ENCODE results near the gene EIF4ENIF1. TPM values are rescaled to one million over a fixed set of nuclear protein-coding genes. Genes with fewer than 3 reads are reported as not detected.
A peak's percentile ranks its signal among the peaks of the same experiment; 100 is the strongest.

Gene EIF4ENIF1
- total RNA-seq, 1 donor: 13.4 TPM

DNA sequence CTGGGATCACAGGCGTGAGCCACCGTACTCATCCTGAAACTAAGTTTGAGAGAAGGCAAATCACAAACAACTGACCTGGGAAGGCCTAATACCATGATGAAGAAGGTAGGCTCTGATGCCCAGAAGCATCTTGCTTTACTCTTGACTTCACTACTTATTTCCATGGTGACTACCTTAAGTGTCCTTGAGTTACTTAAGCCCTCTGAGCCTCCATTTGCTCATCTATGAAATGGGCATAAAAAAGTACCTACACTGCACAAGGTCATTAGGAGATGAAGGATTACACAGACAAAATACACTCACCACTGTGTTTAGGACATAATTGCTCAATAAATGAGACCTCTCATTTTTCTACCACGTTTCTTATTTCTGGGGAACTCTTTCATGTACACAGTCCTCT, 27.9 kb downstream of the EIF4ENIF1 start:
- Histone ChIP-seq H3K4me3 (ENCODE audit: insufficient read depth, low read length) (no peak overlapping the region), H3K4me1 (ENCODE audit: insufficient read depth, low read length) (no peaks in the 10 kb centered on the region), H3K27me3 (ENCODE audit: insufficient read depth, low read length) (no peaks in the 10 kb centered on the region), H3K36me3 (ENCODE audit: insufficient read depth, low read length) (peaks cover 60% of the 10 kb centered on the region), H4K20me1 (ENCODE audit: insufficient read depth, low read length) (peaks cover 7% of the 10 kb centered on the region), H3K9me3 (ENCODE audit: low read depth, low read length) (no peaks in the 10 kb centered on the region), H3K4me2 (ENCODE audit: insufficient read depth, low read length) (no peak overlapping the region), H3K79me2 (ENCODE audit: insufficient read depth, low read length) (peaks cover 27% of the 10 kb centered on the region), H3K27ac (ENCODE audit: low read depth, low read length) (no peak overlapping the region), H2AFZ (ENCODE audit: low read length) (no peak overlapping the region)
- TF ChIP-seq, protein P1, sequence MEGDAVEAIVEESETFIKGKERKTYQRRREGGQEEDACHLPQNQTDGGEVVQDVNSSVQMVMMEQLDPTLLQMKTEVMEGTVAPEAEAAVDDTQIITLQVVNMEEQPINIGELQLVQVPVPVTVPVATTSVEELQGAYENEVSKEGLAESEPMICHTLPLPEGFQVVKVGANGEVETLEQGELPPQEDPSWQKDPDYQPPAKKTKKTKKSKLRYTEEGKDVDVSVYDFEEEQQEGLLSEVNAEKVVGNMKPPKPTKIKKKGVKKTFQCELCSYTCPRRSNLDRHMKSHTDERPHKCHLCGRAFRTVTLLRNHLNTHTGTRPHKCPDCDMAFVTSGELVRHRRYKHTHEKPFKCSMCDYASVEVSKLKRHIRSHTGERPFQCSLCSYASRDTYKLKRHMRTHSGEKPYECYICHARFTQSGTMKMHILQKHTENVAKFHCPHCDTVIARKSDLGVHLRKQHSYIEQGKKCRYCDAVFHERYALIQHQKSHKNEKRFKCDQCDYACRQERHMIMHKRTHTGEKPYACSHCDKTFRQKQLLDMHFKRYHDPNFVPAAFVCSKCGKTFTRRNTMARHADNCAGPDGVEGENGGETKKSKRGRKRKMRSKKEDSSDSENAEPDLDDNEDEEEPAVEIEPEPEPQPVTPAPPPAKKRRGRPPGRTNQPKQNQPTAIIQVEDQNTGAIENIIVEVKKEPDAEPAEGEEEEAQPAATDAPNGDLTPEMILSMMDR (IDR thresholded peaks at IDR 0.05; ENCODE audit: extremely low read depth, low read depth, low read length): no peak
- DNase-seq (ENCODE audit: insufficient read length, low spot score, missing footprints): no peak

GRCh38 chr22:31451709-31452571, 37.7 kb downstream of the EIF4ENIF1 start:
- H3K27ac ChIP-seq (ENCODE audit: low read depth, low read length): peak overlapping the region; percentile 15

GRCh38 chr22:31449506-31449905, 40.1 kb downstream of the EIF4ENIF1 start:
- no peaks in the 10 kb centered on the region for H3K79me2 ChIP-seq (ENCODE audit: insufficient read depth, low read length)
- peaks cover 8% of the 10 kb centered on the region for H3K4me1 ChIP-seq (ENCODE audit: insufficient read depth, low read length)
- DNase-seq (ENCODE audit: insufficient read length, low spot score, missing footprints): no peak
- H3K4me2 ChIP-seq (ENCODE audit: insufficient read depth, low read length): no peak overlapping the region
- TF ChIP-seq, protein P1 (IDR thresholded peaks at IDR 0.05; ENCODE audit: extremely low read depth, low read depth, low read length): no peak
- peaks cover 14% of the 10 kb centered on the region for H4K20me1 ChIP-seq (ENCODE audit: insufficient read depth, low read length)
- H3K27me3 ChIP-seq (ENCODE audit: insufficient read depth, low read length): no peaks in the 10 kb centered on the region
- no peak overlapping the region for H3K4me3 ChIP-seq (ENCODE audit: insufficient read depth, low read length)
- H3K27ac ChIP-seq (ENCODE audit: low read depth, low read length): no peak overlapping the region
- peaks cover 43% of the 10 kb centered on the region for H3K36me3 ChIP-seq (ENCODE audit: insufficient read depth, low read length)
- no peak overlapping the region for H2AFZ ChIP-seq (ENCODE audit: low read length)
- H3K9me3 ChIP-seq (ENCODE audit: low read depth, low read length): no peaks in the 10 kb centered on the region

More at GRCh38 chr22:31451709-31452571, 37.7 kb downstream of the EIF4ENIF1 start:
- H3K4me2 ChIP-seq (ENCODE audit: insufficient read depth, low read length): no peak overlapping the region
- no peak overlapping the region for H3K4me3 ChIP-seq (ENCODE audit: insufficient read depth, low read length)
- H3K9me3 ChIP-seq (ENCODE audit: low read depth, low read length): no peaks in the 10 kb centered on the region
- peaks cover 38% of the 10 kb centered on the region for H3K36me3 ChIP-seq (ENCODE audit: insufficient read depth, low read length)
- no peaks in the 10 kb centered on the region for H3K79me2 ChIP-seq (ENCODE audit: insufficient read depth, low read length)
- H2AFZ ChIP-seq (ENCODE audit: low read length): no peak overlapping the region
- no peaks in the 10 kb centered on the region for H3K27me3 ChIP-seq (ENCODE audit: insufficient read depth, low read length)
- TF ChIP-seq, protein P1 (IDR thresholded peaks at IDR 0.05; ENCODE audit: extremely low read depth, low read depth, low read length): peak; percentile 78
- H4K20me1 ChIP-seq (ENCODE audit: insufficient read depth, low read length): peaks cover 15% of the 10 kb centered on the region
- H3K4me1 ChIP-seq (ENCODE audit: insufficient read depth, low read length): peaks cover 8% of the 10 kb centered on the region
- DNase-seq (ENCODE audit: insufficient read length, low spot score, missing footprints): peak; percentile 86

GRCh38 chr22:31448382-31448781, 41.3 kb downstream of the EIF4ENIF1 start:
- TF ChIP-seq, protein P1 (IDR thresholded peaks at IDR 0.05; ENCODE audit: extremely low read depth, low read depth, low read length): no peak
- Histone ChIP-seq H3K9me3 (ENCODE audit: low read depth, low read length) (no peaks in the 10 kb centered on the region), H2AFZ (ENCODE audit: low read length) (no peak overlapping the region), H3K79me2 (ENCODE audit: insufficient read depth, low read length) (no peaks in the 10 kb centered on the region), H3K4me3 (ENCODE audit: insufficient read depth, low read length) (no peak overlapping the region), H3K36me3 (ENCODE audit: insufficient read depth, low read length) (peaks cover 44% of the 10 kb centered on the region), H3K27ac (ENCODE audit: low read depth, low read length) (no peak overlapping the region), H3K27me3 (ENCODE audit: insufficient read depth, low read length) (no peaks in the 10 kb centered on the region), H3K4me1 (ENCODE audit: insufficient read depth, low read length) (peaks cover 8% of the 10 kb centered on the region), H4K20me1 (ENCODE audit: insufficient read depth, low read length) (peaks cover 12% of the 10 kb centered on the region), H3K4me2 (ENCODE audit: insufficient read depth, low read length) (no peak overlapping the region)
- no peak for DNase-seq (ENCODE audit: insufficient read length, low spot score, missing footprints)
